Urinary bladder (tissue), 4 donors: ENCODE results near the gene PGA3. TPM values are rescaled to one million over a fixed set of nuclear protein-coding genes. Genes with fewer than 3 reads are reported as not detected.
"Not testable (repeated sequence)": the region's sequence is repeated elsewhere in the genome, so short reads cannot be mapped to it uniquely, and the experiment has no call there.

Experiments
- DNase-seq: peaks from one replicate; pipeline ENCODE4 v3.0.0-alpha.2; 2015; ENCODE audit errors: extremely low spot score
- H3K27ac ChIP-seq: one replicate; pipeline ENCODE4 v1.5.1; 2013; ENCODE audit warnings: low read depth, mild to moderate bottlenecking, moderate library complexity
- H3K36me3 ChIP-seq: one replicate; pipeline ENCODE4 v1.6.1; 2013; ENCODE audit warnings: mild to moderate bottlenecking, moderate library complexity; ENCODE audit not compliant: insufficient read depth
- H3K4me1 ChIP-seq: one replicate; pipeline ENCODE4 v1.6.1; 2013; ENCODE audit warnings: mild to moderate bottlenecking, moderate library complexity; ENCODE audit not compliant: insufficient read depth
- H3K4me3 ChIP-seq: one replicate; pipeline ENCODE4 v1.5.1; 2013; ENCODE audit warnings: low read depth, low read length
- WGBS: extraction: QIAGEN DNeasy Blood & Tissue Kit; methylation state at CpG from one replicate; pipeline ENCODE4 v1.1.7; 2013; 5-methylcytosine and 5-hydroxymethylcytosine counted together
- polyA plus RNA-seq: library from polyadenylated mRNA; stranded (reverse); fragments of 200-250 nt; gene quantifications from one replicate; pipeline ENCODE4 v1.2.3, GENCODE V29; 2013
- total RNA-seq: library from RNA; depleted of rRNA; stranded (reverse); fragments of >200 nt; gene quantifications from one replicate; pipeline ENCODE4 v1.2.3, GENCODE V29; 2014
- donor health status: healthy with polysubstance abuse.
- donor health status: healthy.

PGA3 gene
- total and polyA plus RNA-seq, 2 donors: 0.60 to 1.3 TPM

DNA sequence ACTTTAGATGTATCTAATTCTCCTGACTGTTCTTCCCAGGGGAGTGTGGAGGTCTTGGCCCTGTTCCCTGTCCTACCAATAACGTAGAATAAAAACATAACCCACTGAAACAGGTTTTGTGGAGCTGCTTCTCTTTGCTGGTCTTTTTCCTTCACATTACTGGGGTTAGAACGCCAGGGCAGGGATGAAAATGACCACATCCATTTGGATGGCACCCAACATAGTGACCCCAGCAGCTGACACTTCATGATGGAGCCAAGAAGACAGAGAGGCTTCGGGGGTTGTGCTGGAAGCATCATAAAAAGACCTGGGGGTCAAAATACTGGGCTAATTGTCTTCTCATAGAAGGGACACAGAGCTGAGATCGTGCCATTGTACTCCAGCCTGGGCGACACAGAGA lies 28.3 kb downstream of the PGA3 start:
- H3K4me3 ChIP-seq, DNase-seq, H3K27ac ChIP-seq, H3K4me1 ChIP-seq, H3K36me3 ChIP-seq: not testable (repeated sequence)
- WGBS: 50% methylated on average over 1 of the region's 5 CpGs

DNA sequence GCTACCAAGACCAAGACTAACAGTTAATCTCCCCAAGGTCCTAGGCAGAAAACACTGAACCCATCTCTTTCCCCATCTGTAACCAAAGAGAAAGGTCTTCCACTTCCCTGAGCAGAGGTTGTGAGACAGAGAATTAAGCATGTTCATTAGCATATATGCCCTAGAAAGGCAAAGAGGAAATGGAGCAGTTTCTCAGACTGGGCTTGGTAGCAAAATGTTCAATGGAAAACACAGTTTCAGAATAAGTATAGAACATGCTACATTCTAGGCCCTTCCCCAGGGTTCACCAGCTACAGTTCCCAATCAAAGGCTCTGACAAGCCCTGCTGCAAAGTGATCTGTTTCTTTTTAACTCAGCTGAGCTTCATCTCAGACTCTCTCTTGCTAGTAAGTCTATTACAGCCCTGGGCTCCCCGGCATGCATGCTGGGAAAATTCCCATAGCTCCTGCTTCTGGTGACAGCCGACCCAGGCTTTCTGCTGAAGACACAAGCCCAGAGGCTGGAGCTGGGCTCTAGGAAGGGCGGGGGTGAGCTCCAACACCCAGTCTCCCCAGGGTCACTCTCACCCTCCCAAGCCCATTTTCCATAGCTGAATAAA lies 29.3 kb downstream of the PGA3 start:
- not testable (repeated sequence) for H3K36me3 ChIP-seq, H3K4me3 ChIP-seq, H3K27ac ChIP-seq, H3K4me1 ChIP-seq, DNase-seq
- WGBS: no CpG with 5 or more reads among the region's 3 CpGs

GRCh38 chr11:61237130-61237529 lies 33.8 kb downstream of the PGA3 start:
- not testable (repeated sequence) for H3K27ac ChIP-seq, H3K36me3 ChIP-seq, H3K4me1 ChIP-seq, H3K4me3 ChIP-seq, DNase-seq
- no CpG with 5 or more reads among the region's 4 CpGs for WGBS

DNA sequence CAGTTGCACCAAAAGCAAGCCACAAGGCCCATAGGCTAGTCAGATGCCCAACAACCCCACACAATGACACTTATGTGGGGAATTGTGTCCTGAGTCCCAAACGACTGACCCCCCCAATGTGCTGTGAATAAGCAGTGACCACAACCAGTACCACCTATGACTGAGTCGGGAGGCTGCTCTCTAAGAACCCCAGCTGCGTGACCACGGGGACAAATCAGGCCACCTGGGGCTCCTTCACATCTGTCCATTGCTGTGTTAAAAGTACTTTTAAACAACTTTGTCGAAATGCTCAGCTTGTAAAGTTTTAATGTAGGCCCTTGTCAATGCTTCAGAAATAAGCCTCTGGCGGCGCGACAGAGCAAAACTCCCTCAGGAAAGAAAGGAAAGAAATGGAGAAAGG lies 37.0 kb downstream of the PGA3 start:
- H3K4me3 ChIP-seq, H3K27ac ChIP-seq, H3K4me1 ChIP-seq, H3K36me3 ChIP-seq, DNase-seq: not testable (repeated sequence)
- 40% methylated on average over 8 of the region's 8 CpGs for WGBS

GRCh38 chr11:61240875-61241274 lies 37.6 kb downstream of the PGA3 start, which contains the start of gene PGA5:
TSS of gene PGA5 (plus strand) at chr11:61241175. CDS start at chr11:61241227, 52 bp downstream.
- no CpG with 5 or more reads among the region's 8 CpGs for WGBS
- not testable (repeated sequence) for DNase-seq, H3K27ac ChIP-seq, H3K4me3 ChIP-seq, H3K4me1 ChIP-seq, H3K36me3 ChIP-seq

DNA sequence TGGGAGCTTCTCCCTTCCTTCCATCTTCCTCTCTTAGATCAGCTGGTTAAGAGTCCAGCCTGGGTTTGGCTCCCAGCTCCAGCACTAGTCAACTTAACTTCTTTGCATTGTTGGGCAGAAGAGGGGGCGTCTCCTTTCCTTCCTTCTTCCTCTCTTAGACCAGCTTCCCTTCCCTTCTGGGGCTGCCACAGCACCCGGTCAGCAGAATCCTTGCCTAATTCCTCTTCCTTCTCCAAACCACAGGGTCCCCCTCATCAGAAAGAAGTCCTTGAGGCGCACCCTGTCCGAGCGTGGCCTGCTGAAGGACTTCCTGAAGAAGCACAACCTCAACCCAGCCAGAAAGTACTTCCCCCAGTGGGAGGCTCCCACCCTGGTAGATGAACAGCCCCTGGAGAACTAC lies 38.2 kb downstream of the PGA3 start:
- no CpG with 5 or more reads among the region's 5 CpGs for WGBS
- H3K36me3 ChIP-seq, H3K27ac ChIP-seq, DNase-seq, H3K4me3 ChIP-seq, H3K4me1 ChIP-seq: not testable (repeated sequence)

DNA sequence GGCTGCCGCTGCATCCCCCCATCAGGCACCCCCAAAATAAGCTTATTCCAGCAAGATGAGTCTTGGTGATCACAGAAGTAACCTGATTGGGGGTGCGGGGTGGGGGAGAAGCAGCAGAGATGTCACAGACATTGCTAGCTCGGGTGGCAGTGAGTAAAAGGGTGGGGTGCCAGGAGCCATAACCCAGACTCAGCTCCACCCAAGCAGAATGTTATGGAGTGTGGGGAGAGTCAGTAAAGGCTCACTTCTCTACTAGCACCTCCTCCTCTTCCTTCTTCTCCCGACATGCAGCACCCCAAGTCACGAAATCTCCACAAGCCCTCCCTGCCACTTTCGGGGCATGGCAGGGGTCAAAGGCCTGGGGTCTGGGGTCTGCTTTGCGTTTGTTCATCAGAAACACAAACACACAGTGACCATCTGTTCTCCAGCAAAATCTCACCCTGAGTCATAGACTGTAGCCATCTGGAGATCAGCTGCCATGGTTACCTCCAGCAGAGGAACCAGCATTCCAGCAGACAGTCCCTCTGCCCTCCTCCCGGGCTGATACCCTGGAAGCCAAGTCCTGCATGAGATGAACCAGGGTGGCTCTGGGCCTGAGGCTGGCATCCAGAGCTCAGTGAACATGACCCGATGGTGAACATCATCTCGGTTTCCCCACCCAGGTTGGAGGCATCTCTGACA lies 42.1 kb downstream of the PGA3 start:
- not testable (repeated sequence) for H3K27ac ChIP-seq, H3K4me1 ChIP-seq, DNase-seq, H3K36me3 ChIP-seq, H3K4me3 ChIP-seq
- WGBS: no CpG with 5 or more reads among the region's 10 CpGs

DNA sequence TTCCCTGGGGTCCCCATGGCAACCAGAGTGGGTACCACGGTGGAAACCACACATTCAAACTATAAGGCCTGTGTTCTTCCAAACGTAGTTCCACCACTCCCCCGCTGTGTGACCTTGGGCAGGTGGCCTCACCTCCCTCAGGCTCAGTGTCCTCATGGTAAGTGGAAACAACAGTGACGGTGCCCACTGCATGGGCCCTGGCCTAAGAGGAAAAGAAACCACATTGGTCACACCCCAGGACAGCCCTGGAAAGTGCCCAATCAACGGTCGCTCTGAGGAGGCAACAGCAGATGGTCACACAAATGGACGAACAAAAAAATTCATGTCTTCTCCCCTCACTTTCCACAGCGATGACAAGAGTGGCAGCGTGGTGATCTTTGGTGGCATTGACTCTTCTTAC lies 44.8 kb downstream of the PGA3 start:
- WGBS: 87% methylated on average over 9 of the region's 9 CpGs
- H3K4me3 ChIP-seq, H3K4me1 ChIP-seq, H3K36me3 ChIP-seq, DNase-seq, H3K27ac ChIP-seq: not testable (repeated sequence)

DNA sequence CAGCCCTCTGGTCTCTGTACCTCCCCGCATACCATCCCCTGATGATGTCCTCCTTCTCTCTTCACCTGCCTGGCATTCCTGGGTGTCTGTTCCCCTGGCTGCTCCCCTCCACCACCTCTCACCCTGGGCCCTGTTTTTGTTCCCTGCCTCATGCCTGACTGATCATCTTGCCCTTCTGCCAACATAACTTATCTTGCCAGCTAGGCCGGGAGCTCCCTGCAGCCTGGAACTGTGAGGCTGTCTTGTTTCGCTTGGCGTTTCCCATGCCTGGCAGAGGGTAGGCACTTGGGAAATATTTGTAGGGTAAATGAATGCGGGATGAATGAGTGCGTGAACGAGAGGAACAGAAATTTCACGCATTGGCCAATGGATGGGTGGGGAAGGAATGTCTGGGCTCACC lies 45.9 kb downstream of the PGA3 start:
- 89% methylated on average over 8 of the region's 8 CpGs for WGBS
- H3K4me1 ChIP-seq, H3K4me3 ChIP-seq, H3K27ac ChIP-seq, DNase-seq, H3K36me3 ChIP-seq: not testable (repeated sequence)

- WGBS: 42% methylated on average over 20 of the region's 20 CpGs
Observed at GRCh38 chr11:61250796-61251765, 47.8 kb downstream of the PGA3 start.

DNA sequence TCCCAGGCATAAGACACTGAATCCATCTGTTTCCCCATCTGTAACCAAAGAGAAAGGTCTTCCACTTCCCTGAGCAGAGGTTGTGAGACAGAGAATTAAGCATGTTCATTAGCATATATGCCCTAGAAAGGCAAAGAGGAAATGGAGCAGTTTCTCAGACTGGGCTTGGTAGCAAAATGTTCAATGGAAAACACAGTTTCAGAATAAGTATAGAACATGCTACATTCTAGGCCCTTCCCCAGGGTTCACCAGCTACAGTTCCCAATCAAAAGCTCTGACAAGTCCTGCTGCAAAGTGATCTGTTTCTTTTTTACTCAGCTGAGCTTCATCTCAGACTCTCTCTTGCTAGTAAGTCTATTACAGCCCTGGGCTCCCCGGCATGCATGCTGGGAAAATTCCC lies 49.0 kb downstream of the PGA3 start:
- H3K4me1 ChIP-seq, H3K4me3 ChIP-seq, H3K27ac ChIP-seq, H3K36me3 ChIP-seq, DNase-seq: not testable (repeated sequence)
- 63% methylated on average over 1 of the region's 1 CpG for WGBS

More at GRCh38 chr11:61250796-61251765, 47.8 kb downstream of the PGA3 start:
- DNase-seq: peak; percentile 2
- H3K27ac ChIP-seq, H3K36me3 ChIP-seq, H3K4me1 ChIP-seq, H3K4me3 ChIP-seq: not testable (repeated sequence)

DNA sequence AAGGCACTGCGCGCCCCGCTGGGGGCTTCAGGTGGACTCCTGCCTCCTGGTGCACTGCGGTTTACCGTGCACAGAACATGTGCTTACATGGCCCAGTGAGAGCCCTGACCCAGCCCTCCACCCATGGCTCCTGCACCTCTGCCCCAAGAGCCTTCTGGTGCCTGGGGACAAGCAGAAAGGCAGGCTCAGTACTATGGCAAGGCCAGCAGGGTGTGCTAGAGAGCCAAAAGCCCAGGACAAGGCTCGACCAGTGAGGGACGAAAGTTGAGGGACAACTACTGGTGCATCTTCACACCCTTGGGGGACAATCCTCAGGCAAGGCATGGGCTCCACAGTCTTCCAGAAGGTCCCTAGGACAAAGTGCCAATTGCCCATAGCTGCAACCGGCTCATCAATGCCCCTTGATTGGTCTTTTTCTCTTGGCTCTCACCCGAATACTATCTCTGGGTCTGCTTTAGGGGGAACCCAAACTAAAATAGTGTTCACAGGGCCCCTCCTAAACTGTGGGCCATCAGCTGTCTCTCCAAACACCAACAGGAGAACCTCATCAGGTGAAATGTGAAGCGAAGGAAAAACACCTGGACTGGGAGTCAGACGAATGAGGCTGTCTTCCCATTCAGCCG lies 51.2 kb downstream of the PGA3 start:
- WGBS: 54% methylated on average over 12 of the region's 12 CpGs
- DNase-seq: no peak
- Histone ChIP-seq H3K36me3 (no peaks in the 10 kb centered on the region), H3K4me3 (no peak overlapping the region), H3K27ac (no peak overlapping the region), H3K4me1 (no peaks in the 10 kb centered on the region)

GRCh38 chr11:61256710-61257482 lies 53.6 kb downstream of the PGA3 start:
- H3K36me3 ChIP-seq: no peaks in the 10 kb centered on the region
- no peak overlapping the region for H3K4me3 ChIP-seq
- no peaks in the 10 kb centered on the region for H3K4me1 ChIP-seq
- 89% methylated on average over 18 of the region's 18 CpGs for WGBS
- DNase-seq: no peak
- no peak overlapping the region for H3K27ac ChIP-seq
